Heart left ventricle (tissue), 16 donors: ENCODE results near the gene LPCAT1. TPM values are rescaled to one million over a fixed set of nuclear protein-coding genes. Genes with fewer than 3 reads are reported as not detected.
A peak's percentile ranks its signal among the peaks of the same experiment; 100 is the strongest.

Source experiments
- ATAC-seq, 4 donors: fragments of 200-7000 bp; cut with Tn5 transposase; one replicate each; pipeline ENCODE4 v1.9.1; 2020 to 2022; ENCODE audit warnings: moderate library complexity in 4 of 4, mild to moderate bottlenecking in 3 of 4, moderate number of reproducible peaks in 1 of 4
- DNase-seq, 5 donors: peaks; one replicate each; pipeline ENCODE4 v3.0.0-alpha.2; 2020
- H3K27ac ChIP-seq, 12 donors: fragments of 200-600 bp; sonication (generic) in 4 of 12; one replicate each; pipeline versions ENCODE4 v1.5.0 to v1.8.0; 2016 to 2022; ENCODE audit warnings: mild to moderate bottlenecking in 2 of 12
- H3K27me3 ChIP-seq, 9 donors: fragments of 200-600 bp; sonication (generic) in 2 of 9; one replicate each; pipeline versions ENCODE4 v1.5.1 to v1.8.0; 2016 to 2022; ENCODE audit warnings: mild to moderate bottlenecking in 3 of 9
- H3K36me3 ChIP-seq, 9 donors: fragments of 200-600 bp; sonication (generic) in 2 of 9; one replicate each; pipeline versions ENCODE4 v1.5.0 to v1.8.0; 2018 to 2022; ENCODE audit warnings: mild to moderate bottlenecking in 2 of 9
- H3K4me1 ChIP-seq, 12 donors: fragments of 200-600 bp; sonication (generic) in 4 of 12; one replicate each; pipeline versions ENCODE4 v1.5.0 to v1.8.0; 2016 to 2022; ENCODE audit warnings: mild to moderate bottlenecking in 3 of 12
- H3K4me3 ChIP-seq, 12 donors: fragments of 200-600 bp; sonication (generic) in 4 of 12; one replicate each; pipeline versions ENCODE4 v1.5.0 to v1.8.0; 2017 to 2022; ENCODE audit warnings: mild to moderate bottlenecking in 9 of 12, moderate library complexity in 4 of 12
- H3K9me3 ChIP-seq, 12 donors: fragments of 200-600 bp; sonication (generic) in 4 of 12; one replicate each; pipeline versions ENCODE4 v1.5.0 to v1.8.0; 2016 to 2022; ENCODE audit warnings: mild to moderate bottlenecking in 1 of 12
- POLR2A ChIP-seq, 2 donors: fragments of 450-650 bp; IDR thresholded peaks; one replicate each; pipeline ENCODE4 v1.6.1; 2017; ENCODE audit warnings: antibody characterized with exemption in 2 of 2, mild to moderate bottlenecking in 2 of 2, moderate library complexity in 2 of 2
- WGBS, 4 donors: extraction: QIAGEN DNeasy Blood & Tissue Kit in 2 of 4; methylation state at CpG; one replicate each; pipeline versions ENCODE4 v1.1.5 to v1.1.7; 2013 to 2018; 5-methylcytosine and 5-hydroxymethylcytosine counted together
- intact Hi-C, 10 donors: fragments of 100-400 bp; cut with DNase I; formaldehyde crosslinking; loops; one replicate each; pipeline versions ENCODE4 v1.11.1 to v1.14.2; 2022
- polyA plus RNA-seq, 2 donors: library from polyadenylated mRNA; stranded (reverse); fragments of 200-250 nt; gene quantifications; one replicate each; pipeline ENCODE4 v1.2.3, GENCODE V29; 2013
- total RNA-seq, 9 donors: library from RNA; depleted of rRNA in 2 of 9; stranded (reverse); fragments of >200 nt in 2 of 9; fragmentation: NEBNext Ultra II Directional in 3 of 9; extraction: Animal tissue kit (Norgen Biotek cat#: 25700) in 3 of 9; gene quantifications; one replicate each; pipeline versions ENCODE4 v1.1.0 to v1.2.4, GENCODE V29; 2016 to 2023
- TF ChIP-seq, protein P1 (sequence below), 12 donors: fragments of 200-600 bp; sonication (generic) in 4 of 12; IDR thresholded peaks; one replicate each; pipeline versions ENCODE4 v1.5.0 to v1.8.0; 2018 to 2022; ENCODE audit warnings: antibody characterized with exemption in 12 of 12, mild to moderate bottlenecking in 5 of 12
- donor health status: ischemic (EF 13 %, LVEDD 7.1; RV severe dilation, severe dysfunction).
- donor health status: healthy with polysubstance abuse.
- donor health status: DM: no; HTN: yes; CAD: no.
- donor health status: DM: no; HTN: no; CAD: no.
- donor health status: ischemic (EF 25% LVEDD 6.9; RV normal size, moderate dysfunction).
- donor health status: ischemic (EF 25% LVEDD 5.7; RV mildly dilated, moderate dysfunction).
- donor health status: healthy.
- donor health status: DM: yes; HTN: yes; CAD: no.
- donor health status: ischemic (EF 35%, LVEDD 5.7; RV mildly dilated, moderate dysfunction).
- donor health status: nonischemic (EF 11% LVEDD 7.7; RV severe dilation, severe dysfunction).
- donor health status: DM: yes; HTN: yes; CAD: no.
- donor health status: PGD.
- donor health status: ischemic (EF 29% LVEDD 5.4; RV normal size, mild dysfunction).
- donor health status: nonischemic (EF 23%, LVEDD 6.1; RV moderate dilation, normal function).

The LPCAT1 gene
- total and polyA plus RNA-seq, 11 donors: 8.2 to 30.6 (median 9.9) TPM

DNA sequence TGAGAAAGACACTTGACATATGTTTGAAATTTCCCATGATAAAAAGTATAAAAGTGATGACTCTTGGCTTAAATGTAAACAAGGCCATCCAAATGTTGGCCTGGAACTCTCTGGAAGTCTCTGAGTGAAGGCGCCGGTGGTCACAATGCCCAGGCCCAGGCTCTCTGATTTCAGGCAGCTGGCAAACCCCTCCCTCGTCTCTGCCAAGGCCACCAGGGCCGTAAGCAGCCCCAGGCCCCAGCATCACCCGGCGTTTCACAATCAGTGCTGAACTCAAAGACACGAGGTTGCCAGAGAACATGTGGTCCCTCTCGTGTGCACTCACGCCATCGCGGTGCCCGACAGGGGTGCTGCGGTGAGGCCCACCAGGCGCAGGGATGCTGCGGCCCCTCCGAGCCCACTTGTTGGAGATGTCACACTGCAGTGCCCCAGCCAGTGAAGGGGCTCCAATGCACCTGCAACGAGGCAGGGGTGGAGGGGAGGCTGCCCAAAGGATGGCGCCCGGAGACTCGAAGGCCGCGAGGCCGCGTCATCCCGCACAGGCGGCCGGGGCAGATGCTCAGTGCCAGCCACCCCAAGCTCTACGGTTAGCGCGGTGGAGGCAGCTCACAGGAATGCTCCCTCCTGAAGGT lies 15.0 kb downstream of the LPCAT1 start:
- no peak overlapping the region for H3K27ac ChIP-seq
- H3K9me3 ChIP-seq: no peaks in the 10 kb centered on the region
- H3K4me3 ChIP-seq: no peak overlapping the region
- intact Hi-C loops: no loop called here
- H3K4me1 ChIP-seq: peaks cover 0 to 34% (median 0%) of the 10 kb centered on the region in 12 donors
- peaks cover 0 to 45% (median 9%) of the 10 kb centered on the region in 9 donors for H3K36me3 ChIP-seq
- ATAC-seq (no peak), DNase-seq (peak in 2 of 5 donors; percentile 12 to 20)
- WGBS, 4 donors: 90 to 97% (median 95%) methylated on average over 17 to 30 of the region's 30 CpGs
- no peaks in the 10 kb centered on the region for H3K27me3 ChIP-seq
- TF ChIP-seq, protein P1, sequence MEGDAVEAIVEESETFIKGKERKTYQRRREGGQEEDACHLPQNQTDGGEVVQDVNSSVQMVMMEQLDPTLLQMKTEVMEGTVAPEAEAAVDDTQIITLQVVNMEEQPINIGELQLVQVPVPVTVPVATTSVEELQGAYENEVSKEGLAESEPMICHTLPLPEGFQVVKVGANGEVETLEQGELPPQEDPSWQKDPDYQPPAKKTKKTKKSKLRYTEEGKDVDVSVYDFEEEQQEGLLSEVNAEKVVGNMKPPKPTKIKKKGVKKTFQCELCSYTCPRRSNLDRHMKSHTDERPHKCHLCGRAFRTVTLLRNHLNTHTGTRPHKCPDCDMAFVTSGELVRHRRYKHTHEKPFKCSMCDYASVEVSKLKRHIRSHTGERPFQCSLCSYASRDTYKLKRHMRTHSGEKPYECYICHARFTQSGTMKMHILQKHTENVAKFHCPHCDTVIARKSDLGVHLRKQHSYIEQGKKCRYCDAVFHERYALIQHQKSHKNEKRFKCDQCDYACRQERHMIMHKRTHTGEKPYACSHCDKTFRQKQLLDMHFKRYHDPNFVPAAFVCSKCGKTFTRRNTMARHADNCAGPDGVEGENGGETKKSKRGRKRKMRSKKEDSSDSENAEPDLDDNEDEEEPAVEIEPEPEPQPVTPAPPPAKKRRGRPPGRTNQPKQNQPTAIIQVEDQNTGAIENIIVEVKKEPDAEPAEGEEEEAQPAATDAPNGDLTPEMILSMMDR (IDR thresholded peaks at IDR 0.05): no peak
- TF ChIP-seq POLR2A (IDR thresholded peaks at IDR 0.05): no peak

DNA sequence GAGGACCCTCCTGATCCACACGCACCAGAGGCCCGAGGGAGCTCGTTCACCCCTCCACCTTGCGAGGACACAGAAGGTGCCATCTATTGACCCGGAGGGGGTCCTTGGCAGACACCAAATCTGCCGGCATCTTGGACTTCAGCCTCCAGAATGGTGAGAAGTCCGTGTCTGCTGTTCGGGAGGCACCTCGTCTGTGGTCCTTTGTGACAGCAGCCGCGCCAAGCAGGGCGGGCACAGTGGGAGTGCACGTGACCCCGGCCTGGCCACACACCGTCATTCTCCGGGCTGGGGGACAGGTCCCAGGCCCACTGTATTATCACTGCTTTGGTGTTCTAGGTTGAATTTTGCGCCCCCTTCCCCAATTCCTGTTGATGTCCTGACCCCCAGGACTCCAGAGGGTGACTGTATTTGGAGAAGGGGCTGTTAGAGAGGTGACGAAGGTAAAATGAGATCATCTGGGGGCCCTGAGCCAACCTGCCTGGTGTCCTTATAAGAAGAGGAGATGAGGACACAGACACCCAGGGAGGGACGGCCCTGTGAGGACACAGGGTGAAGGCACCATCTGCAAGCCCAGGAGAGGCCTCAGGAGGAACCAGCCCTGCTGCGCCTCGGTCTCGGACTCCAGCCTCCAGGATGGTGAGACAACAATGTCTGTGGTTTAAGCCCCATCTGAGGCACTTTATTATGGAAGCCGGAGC lies 15.7 kb downstream of the LPCAT1 start:
- 89 to 97% (median 94%) methylated on average over 19 to 23 of the region's 23 CpGs for WGBS, 4 donors

DNA sequence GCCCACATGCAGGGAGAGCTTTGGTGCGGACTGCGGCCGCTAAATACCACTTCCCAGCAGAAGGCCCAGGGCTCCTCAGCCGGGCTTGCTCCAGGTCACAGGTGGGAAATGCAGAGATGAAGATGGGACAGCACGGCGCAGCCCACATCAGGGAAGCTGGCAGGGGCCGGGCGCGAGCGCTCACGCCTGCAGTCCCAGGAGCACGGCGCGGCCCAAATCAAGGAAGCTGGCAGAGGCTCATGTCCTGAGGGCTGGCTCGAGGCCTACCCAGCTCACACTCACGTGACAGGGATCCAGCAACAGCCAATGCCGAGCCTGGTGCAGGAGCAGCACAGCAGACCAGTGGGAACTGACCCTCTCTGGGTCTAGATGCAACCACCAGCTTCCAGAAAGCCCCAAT lies 16.3 kb downstream of the LPCAT1 start:
- H3K9me3 ChIP-seq: no peaks in the 10 kb centered on the region
- H3K27ac ChIP-seq: no peak overlapping the region
- peak in 3 of 5 donors; percentile 25 to 56 (median 28) for DNase-seq
- no peak for ATAC-seq
- TF ChIP-seq POLR2A (IDR thresholded peaks at IDR 0.05): no peak
- TF ChIP-seq, protein P1 (IDR thresholded peaks at IDR 0.05): no peak
- H3K36me3 ChIP-seq: peaks cover 0 to 35% (median 5%) of the 10 kb centered on the region in 9 donors
- intact Hi-C loops: no loop called here
- no peak overlapping the region for H3K4me3 ChIP-seq
- H3K27me3 ChIP-seq: no peaks in the 10 kb centered on the region
- 87 to 91% (median 88%) methylated on average over 13 to 17 of the region's 17 CpGs for WGBS, 4 donors
- H3K4me1 ChIP-seq: peaks cover 0 to 46% (median 3%) of the 10 kb centered on the region in 12 donors

More for the DNA sequence above, 15.7 kb downstream of the LPCAT1 start:
- Histone ChIP-seq H3K4me3 (no peak overlapping the region), H3K9me3 (no peaks in the 10 kb centered on the region), H3K27me3 (no peaks in the 10 kb centered on the region), H3K4me1 (peaks cover 0 to 40% (median 2%) of the 10 kb centered on the region in 12 donors), H3K36me3 (peaks cover 0 to 42% (median 9%) of the 10 kb centered on the region in 9 donors), H3K27ac (no peak overlapping the region)
- intact Hi-C loops: no loop called here
- TF ChIP-seq, protein P1 (IDR thresholded peaks at IDR 0.05): no peak
- TF ChIP-seq POLR2A (IDR thresholded peaks at IDR 0.05): no peak
- DNase-seq (peak in 4 of 5 donors; percentile 5 to 34 (median 20)), ATAC-seq (no peak)

DNA sequence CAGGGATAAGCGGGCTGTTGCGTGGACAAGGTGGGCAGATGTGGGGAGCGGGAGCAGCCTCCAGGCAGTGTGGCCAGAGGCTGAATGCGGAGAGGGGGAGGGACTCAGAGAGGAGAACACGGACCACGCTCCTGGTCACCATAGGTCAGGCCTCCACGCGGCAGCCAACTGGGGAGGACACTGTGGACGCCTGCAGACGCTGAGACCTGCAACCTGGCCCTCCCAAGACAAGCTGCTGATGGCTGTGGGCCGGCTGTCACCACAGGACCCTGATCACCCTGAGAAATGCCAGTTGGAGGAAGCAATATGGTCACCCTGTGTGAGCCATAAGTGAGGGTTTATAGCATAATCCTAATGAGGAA lies 16.8 kb downstream of the LPCAT1 start:
- intact Hi-C loops: no loop called here
- no peak overlapping the region for H3K4me3 ChIP-seq
- peaks cover 0 to 31% (median under 1%) of the 10 kb centered on the region in 9 donors for H3K36me3 ChIP-seq
- no peak for TF ChIP-seq POLR2A (IDR thresholded peaks at IDR 0.05)
- TF ChIP-seq, protein P1 (IDR thresholded peaks at IDR 0.05): no peak
- 92 to 95% (median 94%) methylated on average over 11 of the region's 11 CpGs for WGBS, 4 donors
- ATAC-seq: no peak
- H3K4me1 ChIP-seq: peaks cover 0 to 50% (median 3%) of the 10 kb centered on the region in 12 donors
- DNase-seq: peak in 3 of 5 donors; percentile 15 to 40 (median 19)
- H3K27ac ChIP-seq: no peak overlapping the region
- no peaks in the 10 kb centered on the region for H3K9me3 ChIP-seq
- no peaks in the 10 kb centered on the region for H3K27me3 ChIP-seq
